DND-41 (cell line): ENCODE measurements around the gene CAPN15.

ENCODE experiments used
- ATAC-seq: fragments of 200-7000 bp; cut with Tn5 transposase; 3 replicates; pipeline ENCODE4 v1.9.1; 2021; ENCODE audit warnings: low read depth; ENCODE audit not compliant: insufficient read depth
- DNase-seq: peaks from one replicate; pipeline ENCODE4 v3.0.0-alpha.2; 2020
- H2AFZ ChIP-seq: 2 replicates; pipeline ENCODE4 v1.6.0; 2012; ENCODE audit warnings: low read depth, low read length
- H3K27ac ChIP-seq: 2 replicates; pipeline ENCODE4 v1.5.1; 2012; ENCODE audit warnings: low read length, inconsistent platforms
- H3K27me3 ChIP-seq: fragments of 200-600 bp; sonication (generic); 2 replicates; pipeline ENCODE4 v1.6.0; 2012; ENCODE audit warnings: low read length, mild to moderate bottlenecking, inconsistent platforms; ENCODE audit not compliant: insufficient read depth, poor library complexity
- H3K36me3 ChIP-seq: 2 replicates; pipeline ENCODE4 v1.5.1; 2012; ENCODE audit warnings: low read length, inconsistent platforms; ENCODE audit not compliant: insufficient read depth
- H3K4me1 ChIP-seq: 2 replicates; pipeline ENCODE4 v1.5.1; 2012; ENCODE audit warnings: mild to moderate bottlenecking, low read length; ENCODE audit not compliant: insufficient read depth
- H3K4me2 ChIP-seq: 2 replicates; pipeline ENCODE4 v1.6.0; 2012; ENCODE audit warnings: mild to moderate bottlenecking, moderate library complexity, low read length, inconsistent platforms; ENCODE audit not compliant: insufficient read depth
- H3K4me3 ChIP-seq, 2 experiments: fragments of 200-600 bp in 1 of 2; shearing (Covaris generic) in 1 of 2; 2 replicates each; pipeline ENCODE4 v1.5.1; 2012 to 2016; ENCODE audit warnings: inconsistent platforms in 2 of 2, low read length in 2 of 2, mild to moderate bottlenecking in 2 of 2, low read depth in 1 of 2, moderate library complexity in 1 of 2
- H3K79me2 ChIP-seq: 2 replicates; pipeline ENCODE4 v1.6.0; 2012; ENCODE audit warnings: low read length, inconsistent platforms; ENCODE audit not compliant: insufficient read depth
- H3K9ac ChIP-seq: 2 replicates; pipeline ENCODE4 v1.6.0; 2012; ENCODE audit warnings: low read depth, mild to moderate bottlenecking, inconsistent platforms, low read length, moderate library complexity
- H3K9me3 ChIP-seq: 2 replicates; pipeline ENCODE4 v1.5.1; 2012; ENCODE audit warnings: low read length, moderate library complexity, mild to moderate bottlenecking, inconsistent platforms; ENCODE audit not compliant: insufficient read depth, severe bottlenecking
- H4K20me1 ChIP-seq: 2 replicates; pipeline ENCODE4 v1.6.0; 2012; ENCODE audit warnings: low read length; ENCODE audit not compliant: insufficient read depth
- EZH2 ChIP-seq: IDR thresholded peaks from 3 replicates; pipeline ENCODE4 v1.6.1; 2012; ENCODE audit warnings: borderline replicate concordance, low read depth, mild to moderate bottlenecking, moderate library complexity, low read length, inconsistent platforms; ENCODE audit not compliant: severe bottlenecking
- TF ChIP-seq, protein P1 (sequence below): IDR thresholded peaks from 2 replicates; pipeline ENCODE4 v1.5.1; 2012; ENCODE audit warnings: borderline replicate concordance, low read length, moderate library complexity, mild to moderate bottlenecking; ENCODE audit not compliant: poor library complexity, severe bottlenecking; ENCODE audit errors: extremely low read depth

Gene CAPN15

GRCh38 chr16:555528-556473 is 28.3 kb downstream of the CAPN15 start:
- TF ChIP-seq, protein P1, sequence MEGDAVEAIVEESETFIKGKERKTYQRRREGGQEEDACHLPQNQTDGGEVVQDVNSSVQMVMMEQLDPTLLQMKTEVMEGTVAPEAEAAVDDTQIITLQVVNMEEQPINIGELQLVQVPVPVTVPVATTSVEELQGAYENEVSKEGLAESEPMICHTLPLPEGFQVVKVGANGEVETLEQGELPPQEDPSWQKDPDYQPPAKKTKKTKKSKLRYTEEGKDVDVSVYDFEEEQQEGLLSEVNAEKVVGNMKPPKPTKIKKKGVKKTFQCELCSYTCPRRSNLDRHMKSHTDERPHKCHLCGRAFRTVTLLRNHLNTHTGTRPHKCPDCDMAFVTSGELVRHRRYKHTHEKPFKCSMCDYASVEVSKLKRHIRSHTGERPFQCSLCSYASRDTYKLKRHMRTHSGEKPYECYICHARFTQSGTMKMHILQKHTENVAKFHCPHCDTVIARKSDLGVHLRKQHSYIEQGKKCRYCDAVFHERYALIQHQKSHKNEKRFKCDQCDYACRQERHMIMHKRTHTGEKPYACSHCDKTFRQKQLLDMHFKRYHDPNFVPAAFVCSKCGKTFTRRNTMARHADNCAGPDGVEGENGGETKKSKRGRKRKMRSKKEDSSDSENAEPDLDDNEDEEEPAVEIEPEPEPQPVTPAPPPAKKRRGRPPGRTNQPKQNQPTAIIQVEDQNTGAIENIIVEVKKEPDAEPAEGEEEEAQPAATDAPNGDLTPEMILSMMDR: peak; percentile 13
- TF ChIP-seq EZH2: no peak
- H3K27ac ChIP-seq: no peak overlapping the region
- H3K9me3 ChIP-seq: no peaks in the 10 kb centered on the region
- DNase-seq (no peak), ATAC-seq (no peak)
- H3K4me2 ChIP-seq: no peak overlapping the region
- H3K4me1 ChIP-seq: no peaks in the 10 kb centered on the region
- H4K20me1 ChIP-seq: no peaks in the 10 kb centered on the region; the same call in 1 of the 2 replicates
- H3K27me3 ChIP-seq: no peaks in the 10 kb centered on the region
- H3K79me2 ChIP-seq: no peaks in the 10 kb centered on the region
- H3K4me3 ChIP-seq: no peak overlapping the region
- peaks cover 19% of the 10 kb centered on the region for H3K36me3 ChIP-seq
- H2AFZ ChIP-seq: no peak overlapping the region
- no peak overlapping the region for H3K9ac ChIP-seq

DNA sequence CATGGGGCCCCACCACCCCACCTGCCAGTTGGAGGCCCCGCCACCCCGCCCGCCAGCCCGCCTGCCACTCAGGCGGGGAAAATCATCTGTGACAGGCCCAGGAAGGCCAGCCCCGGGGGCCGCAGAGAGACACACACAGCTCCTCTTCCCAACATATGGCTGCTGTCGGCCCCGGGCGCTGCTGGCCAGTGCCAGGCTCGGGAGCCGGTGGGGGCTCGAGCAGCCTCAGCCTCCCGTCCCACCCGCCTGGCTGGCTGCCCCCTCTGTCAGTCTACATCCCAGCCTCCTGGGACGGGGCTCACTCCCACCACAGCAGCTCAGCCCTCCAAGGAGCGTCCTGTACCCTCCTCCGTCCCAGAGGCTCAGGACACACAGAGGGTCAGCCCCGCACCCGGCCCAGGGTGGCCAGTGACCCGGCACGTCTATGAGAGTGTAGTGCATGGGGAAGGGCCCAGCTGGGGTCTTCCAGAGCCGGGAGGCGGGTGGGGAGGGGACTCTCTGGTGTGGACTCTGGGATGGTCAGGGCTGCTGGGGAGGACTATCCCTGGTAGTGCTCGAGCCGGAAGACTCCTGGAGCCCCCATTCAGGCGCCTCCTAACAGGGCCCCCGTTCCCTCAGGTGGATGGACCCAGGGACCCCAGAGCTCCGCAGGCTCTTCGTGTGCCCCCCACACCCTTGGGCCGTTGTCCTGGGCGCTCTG is 29.1 kb downstream of the CAPN15 start:
- Histone ChIP-seq H3K27me3 (no peaks in the 10 kb centered on the region), H3K79me2 (no peaks in the 10 kb centered on the region), H3K27ac (no peak overlapping the region), H3K4me1 (no peaks in the 10 kb centered on the region), H3K4me2 (no peak overlapping the region), H3K9me3 (no peaks in the 10 kb centered on the region), H4K20me1 (no peaks in the 10 kb centered on the region; the same call in 1 of the 2 replicates), H2AFZ (no peak overlapping the region), H3K36me3 (peaks cover 13% of the 10 kb centered on the region), H3K4me3 (no peak overlapping the region), H3K9ac (no peak overlapping the region)
- DNase-seq: no peak
- no peak for ATAC-seq
- no peak for TF ChIP-seq EZH2
- TF ChIP-seq, protein P1: no peak

DNA sequence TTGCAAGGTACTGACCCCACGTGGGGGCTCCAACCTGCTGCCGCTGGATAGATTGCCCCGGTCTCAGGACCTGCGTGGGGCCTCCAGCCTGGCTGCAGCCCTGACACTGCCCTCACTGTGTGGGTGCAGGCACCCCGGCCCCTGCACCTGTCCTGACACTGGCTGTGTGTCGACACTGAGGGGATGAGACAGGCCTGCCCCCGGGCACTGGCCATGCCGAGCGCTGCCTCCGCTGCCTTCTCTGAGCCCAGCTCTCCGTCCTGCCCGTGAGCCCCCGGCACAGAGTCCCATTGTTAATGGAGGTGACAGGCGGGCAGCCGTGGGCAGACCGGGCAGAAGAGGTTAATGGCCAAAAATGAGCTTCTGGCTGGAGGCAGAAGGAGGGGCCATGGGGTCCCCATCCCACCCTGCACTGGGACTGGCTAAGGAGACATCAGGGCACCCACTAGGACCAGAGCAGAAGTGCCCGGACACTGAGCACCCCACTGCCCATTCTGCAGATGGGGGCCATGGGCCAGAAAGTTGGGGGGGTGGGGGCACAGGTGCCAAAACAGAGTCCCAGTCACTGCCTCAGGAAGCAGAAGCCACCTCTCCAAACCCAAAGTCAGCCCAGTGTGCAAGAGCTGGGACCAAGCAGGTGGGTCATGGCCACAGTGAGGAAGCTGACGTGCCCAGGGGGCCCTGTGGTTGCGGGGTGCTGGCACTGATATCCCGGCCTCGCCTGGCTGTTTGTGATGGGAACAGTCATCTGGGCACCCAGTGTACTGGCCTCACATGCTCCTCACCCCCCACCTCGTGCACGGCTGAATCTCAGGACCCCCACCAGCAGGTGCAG is 30.2 kb downstream of the CAPN15 start:
- H3K79me2 ChIP-seq: no peaks in the 10 kb centered on the region
- peaks cover 3% of the 10 kb centered on the region for H3K36me3 ChIP-seq
- no peak overlapping the region for H3K9ac ChIP-seq
- ATAC-seq (no peak), DNase-seq (no peak)
- no peaks in the 10 kb centered on the region for H3K9me3 ChIP-seq
- H3K4me1 ChIP-seq: no peaks in the 10 kb centered on the region
- H3K27ac ChIP-seq: no peak overlapping the region
- no peaks in the 10 kb centered on the region; the same call in 1 of the 2 replicates for H4K20me1 ChIP-seq
- no peaks in the 10 kb centered on the region for H3K27me3 ChIP-seq
- no peak overlapping the region for H2AFZ ChIP-seq
- H3K4me3 ChIP-seq: no peak overlapping the region
- no peak overlapping the region for H3K4me2 ChIP-seq
- TF ChIP-seq, protein P1: no peak
- TF ChIP-seq EZH2: no peak
